IPS-15b (cell line): ENCODE data around the gene RBMS2.

Experiments
- H3K27me3 ChIP-seq: one replicate; pipeline ENCODE4 v1.6.1; 2013; ENCODE audit warnings: low read length; ENCODE audit not compliant: control insufficient read depth, insufficient read depth
- H3K36me3 ChIP-seq: one replicate; pipeline ENCODE4 v1.6.1; 2013; ENCODE audit warnings: low read length; ENCODE audit not compliant: control insufficient read depth, insufficient read depth
- H3K4me1 ChIP-seq: one replicate; pipeline ENCODE4 v1.6.1; 2013; ENCODE audit warnings: mild to moderate bottlenecking, low read length; ENCODE audit not compliant: control insufficient read depth, insufficient read depth
- H3K4me3 ChIP-seq: one replicate; pipeline ENCODE4 v1.5.1; 2013; ENCODE audit warnings: low read depth, low read length
- H3K9ac ChIP-seq: one replicate; pipeline ENCODE4 v1.6.1; 2013; ENCODE audit warnings: low read depth, mild to moderate bottlenecking, low read length
- H3K9me3 ChIP-seq: one replicate; pipeline ENCODE4 v1.6.1; 2013; ENCODE audit warnings: mild to moderate bottlenecking, low read length; ENCODE audit not compliant: control insufficient read depth, insufficient read depth

Gene RBMS2

GRCh38 chr12:56622535-56622934 is 100.9 kb downstream of the RBMS2 start:
- Histone ChIP-seq H3K4me1 (no peaks in the 10 kb centered on the region), H3K4me3 (no peak overlapping the region), H3K36me3 (no peaks in the 10 kb centered on the region), H3K9me3 (no peaks in the 10 kb centered on the region), H3K27me3 (no peaks in the 10 kb centered on the region), H3K9ac (no peak overlapping the region)

DNA sequence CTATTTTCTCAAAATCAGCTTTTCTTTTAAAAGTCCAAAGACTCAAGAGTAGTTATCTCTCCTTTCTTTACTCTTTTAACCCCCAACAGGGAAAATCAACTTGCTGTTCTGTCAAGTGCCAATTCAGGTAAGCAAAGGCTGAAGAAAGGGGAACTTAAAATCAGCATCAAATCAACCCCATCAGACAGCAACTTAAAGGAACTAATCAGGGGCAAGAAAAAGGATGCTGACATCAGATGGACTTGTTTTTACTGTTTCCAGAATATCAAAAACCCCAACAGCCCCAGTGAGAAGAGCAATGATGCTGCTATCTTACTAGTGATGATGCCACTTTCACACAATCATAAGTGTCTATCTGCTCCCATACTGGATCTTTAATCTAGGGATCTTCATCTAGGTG is 105.1 kb downstream of the RBMS2 start:
- no peak overlapping the region for H3K9ac ChIP-seq

GRCh38 chr12:56628671-56629458 is 107.2 kb downstream of the RBMS2 start:
- Histone ChIP-seq H3K4me3 (peak overlapping the region; percentile 67), H3K9me3 (no peaks in the 10 kb centered on the region), H3K9ac (peak overlapping the region; percentile 83), H3K4me1 (peaks cover 21% of the 10 kb centered on the region), H3K27me3 (no peaks in the 10 kb centered on the region), H3K36me3 (no peaks in the 10 kb centered on the region)

More for the DNA sequence above, 105.1 kb downstream of the RBMS2 start:
- H3K4me1 ChIP-seq, result peaks cover 6% of the 10 kb centered on the region
- H3K4me3 ChIP-seq, result no peak overlapping the region
- no peaks in the 10 kb centered on the region for H3K9me3 ChIP-seq
- no peaks in the 10 kb centered on the region for H3K36me3 ChIP-seq
- no peaks in the 10 kb centered on the region for H3K27me3 ChIP-seq

GRCh38 chr12:56629459-56630179 is 108.0 kb downstream of the RBMS2 start:
- Histone ChIP-seq H3K27me3 (no peaks in the 10 kb centered on the region), H3K4me1 (peaks cover 21% of the 10 kb centered on the region), H3K9ac (peak overlapping the region; percentile 83), H3K4me3 (peak overlapping the region; percentile 67), H3K9me3 (no peaks in the 10 kb centered on the region), H3K36me3 (no peaks in the 10 kb centered on the region)

GRCh38 chr12:56630180-56630632 is 108.6 kb downstream of the RBMS2 start, which contains the start of gene BAZ2A:
Gene BAZ2A (minus strand): TSS chr12:56630326. CDS start chr12:56617530, 12,796 bp downstream.
- Histone ChIP-seq H3K36me3 (no peaks in the 10 kb centered on the region), H3K27me3 (no peaks in the 10 kb centered on the region), H3K9me3 (no peaks in the 10 kb centered on the region), H3K4me3 (peak within 1 kb of the TSS; percentile 67), H3K4me1 (peaks cover 21% of the 10 kb centered on the region), H3K9ac (peak within 1 kb of the TSS; percentile 83)

DNA sequence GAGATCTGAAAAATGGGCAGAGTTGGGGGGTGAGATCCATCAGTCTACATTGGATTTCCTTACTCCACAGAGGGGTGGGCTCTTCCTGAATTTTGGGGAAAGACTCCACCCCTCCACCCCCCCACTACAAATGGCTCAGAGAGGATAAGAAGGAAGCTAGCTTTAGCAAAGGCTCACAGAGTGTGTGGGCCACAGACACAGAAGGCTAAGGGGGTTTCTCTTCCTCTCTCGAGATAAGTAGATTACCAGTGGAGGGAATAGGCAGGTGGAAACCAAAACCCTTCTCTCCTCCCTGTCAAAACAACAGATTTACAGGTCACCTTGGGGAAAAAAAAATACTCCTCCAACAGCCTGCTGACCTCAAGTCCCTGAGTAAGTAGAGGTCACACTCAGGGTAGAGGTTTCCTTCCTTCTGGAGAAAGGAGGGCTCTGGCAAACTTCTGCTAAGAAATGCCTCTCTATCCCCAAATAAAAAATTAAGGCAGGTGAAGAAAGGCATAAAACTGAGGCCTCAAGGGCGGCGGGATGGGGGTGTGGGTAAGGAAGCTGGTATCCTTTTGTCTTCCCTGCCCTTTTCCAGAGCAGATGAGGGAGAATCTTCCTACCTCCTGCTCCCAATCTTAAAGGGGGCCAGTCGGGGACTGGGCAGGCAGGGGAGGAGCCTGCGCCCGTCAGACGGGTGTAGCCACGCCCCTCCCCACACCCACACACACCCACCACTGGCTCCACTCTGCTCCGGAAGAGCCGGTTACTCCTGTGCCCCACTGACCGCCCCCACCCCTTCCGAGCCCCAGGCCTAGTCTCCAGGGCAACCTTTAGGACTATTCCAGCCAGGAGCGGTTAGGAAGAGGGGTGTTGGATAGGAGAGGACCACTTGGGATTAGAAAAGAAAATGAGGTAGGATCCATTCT is 110.4 kb downstream of the RBMS2 start:
- H3K36me3 ChIP-seq, result no peaks in the 10 kb centered on the region
- H3K4me1 ChIP-seq, result peaks cover 21% of the 10 kb centered on the region
- H3K9ac ChIP-seq, result peak overlapping the region; percentile 37
- no peaks in the 10 kb centered on the region for H3K27me3 ChIP-seq
- peak overlapping the region; percentile 49 for H3K4me3 ChIP-seq
- no peaks in the 10 kb centered on the region for H3K9me3 ChIP-seq

GRCh38 chr12:56632701-56633467 is 111.3 kb downstream of the RBMS2 start:
- peak overlapping the region; percentile 49 for H3K4me3 ChIP-seq
- no peaks in the 10 kb centered on the region for H3K9me3 ChIP-seq
- no peaks in the 10 kb centered on the region for H3K27me3 ChIP-seq
- peaks cover 3% of the 10 kb centered on the region for H3K36me3 ChIP-seq
- peaks cover 21% of the 10 kb centered on the region for H3K4me1 ChIP-seq
- no peak overlapping the region for H3K9ac ChIP-seq

DNA sequence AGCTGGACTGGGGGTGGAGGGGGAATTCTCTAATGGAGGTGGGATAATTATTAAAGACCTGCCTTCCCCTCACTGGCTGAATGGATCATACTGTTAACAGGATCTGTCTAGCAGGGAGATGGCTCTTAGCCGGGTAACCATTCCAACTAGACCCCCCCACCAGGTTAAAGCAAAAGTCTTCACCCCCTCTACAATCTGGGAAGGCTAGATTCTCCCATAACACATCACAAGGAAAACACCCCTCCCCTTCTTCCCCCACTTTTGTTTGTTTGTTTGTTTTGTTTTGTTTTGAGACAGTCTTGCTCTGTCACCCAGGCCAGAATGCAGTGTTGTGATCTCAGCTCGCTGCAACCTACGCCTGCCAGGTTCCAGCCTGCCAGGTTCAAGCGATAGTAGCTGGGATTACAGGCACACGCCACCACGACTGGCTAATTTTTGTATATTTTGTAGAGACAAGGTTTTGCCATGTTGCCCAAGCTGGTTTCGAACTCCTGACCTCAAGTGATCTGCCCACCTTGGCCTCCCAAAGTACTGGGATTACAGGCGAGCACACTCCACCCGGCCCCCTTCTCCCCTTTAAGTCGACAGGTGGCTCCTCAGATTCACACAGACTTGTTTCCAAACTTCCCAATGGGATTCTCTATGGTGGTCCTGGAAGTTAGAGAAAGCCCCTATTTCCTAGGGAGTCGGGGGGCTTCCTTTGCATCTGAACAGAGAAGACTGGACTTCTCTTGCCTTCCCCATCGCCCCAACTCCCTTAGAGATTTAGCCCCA is 112.0 kb downstream of the RBMS2 start:
- Histone ChIP-seq H3K4me3 (peak overlapping the region; percentile 93), H3K4me1 (peaks cover 21% of the 10 kb centered on the region), H3K9me3 (no peaks in the 10 kb centered on the region), H3K27me3 (no peaks in the 10 kb centered on the region), H3K9ac (peak overlapping the region; percentile 37), H3K36me3 (peaks cover 10% of the 10 kb centered on the region)

DNA sequence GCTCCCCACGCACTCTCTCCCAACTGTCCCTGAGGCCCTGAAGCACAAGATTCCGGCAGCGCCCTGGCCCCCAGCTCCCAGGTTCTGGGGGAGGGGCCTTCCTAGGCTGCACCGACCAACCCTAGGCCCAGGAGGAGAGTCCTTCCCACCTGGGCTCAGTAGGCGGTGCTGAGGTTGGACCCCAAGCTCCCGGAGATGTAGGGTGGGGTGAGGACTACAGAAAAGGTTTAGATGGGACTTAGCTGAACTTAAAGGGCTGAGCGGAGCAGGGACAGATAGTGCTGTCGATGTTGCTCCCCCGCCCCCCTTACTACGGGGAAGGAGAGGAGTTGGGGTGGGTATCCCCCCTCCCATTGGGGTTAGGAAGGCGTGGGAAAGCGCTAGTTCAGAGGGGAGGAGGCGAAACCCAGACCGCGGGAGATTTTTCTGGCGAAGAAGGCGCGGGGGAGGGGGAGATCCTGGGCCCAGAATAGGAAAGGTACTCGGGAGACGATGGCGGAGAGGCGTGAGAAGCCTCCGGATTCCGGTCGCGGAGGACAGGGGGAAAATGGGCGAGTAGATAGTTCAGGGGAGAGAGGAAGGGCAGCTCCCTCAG is 112.7 kb downstream of the RBMS2 start:
- Histone ChIP-seq H3K9me3 (no peaks in the 10 kb centered on the region), H3K9ac (peak overlapping the region; percentile 54), H3K4me1 (peaks cover 21% of the 10 kb centered on the region), H3K27me3 (no peaks in the 10 kb centered on the region), H3K4me3 (peak overlapping the region; percentile 93), H3K36me3 (peaks cover 17% of the 10 kb centered on the region)
